K562 (cell line): ENCODE data around the gene ETV7. TPM values are rescaled to one million over a fixed set of nuclear protein-coding genes. Genes with fewer than 3 reads are reported as not detected.

Experiments
- GTF2A2 ChIP-seq: IDR thresholded peaks from 2 replicates; pipeline ENCODE4 v1.6.1; 2016; ENCODE audit warnings: mild to moderate bottlenecking, missing genetic modification characterization, missing compliant biosample characterization
- KDM5B ChIP-seq: fragments of 200-600 bp; sonication (generic); IDR thresholded peaks from 2 replicates; pipeline ENCODE4 v1.6.1; 2012; ENCODE audit warnings: low read depth, mild to moderate bottlenecking, moderate library complexity, low read length, control low read depth, inconsistent platforms; ENCODE audit not compliant: insufficient replicate concordance
- L3MBTL2 ChIP-seq: fragments of 450-650 bp; IDR thresholded peaks from 2 replicates; pipeline ENCODE4 v1.6.1; 2016; ENCODE audit warnings: mild to moderate bottlenecking, moderate library complexity
- TAF1 ChIP-seq: IDR thresholded peaks from 2 replicates; pipeline ENCODE4 v1.6.1; 2011; ENCODE audit warnings: mild to moderate bottlenecking, low read length, moderate library complexity; ENCODE audit not compliant: insufficient read depth, control insufficient read depth, severe bottlenecking; ENCODE audit errors: extremely low read depth
- TGIF2 ChIP-seq: sonication (generic); formaldehyde crosslinking; IDR thresholded peaks from 2 replicates; pipeline ENCODE4 v1.8.1; 2022; ENCODE audit warnings: mild to moderate bottlenecking, missing genetic modification reagents, moderate library complexity
- ZNF318 ChIP-seq, 2 experiments: fragments of 450-650 bp; IDR thresholded peaks; 2 replicates each; pipeline ENCODE4 v1.6.1; 2016; ENCODE audit warnings: mild to moderate bottlenecking in 2 of 2, borderline replicate concordance in 1 of 2, low read depth in 1 of 2, moderate library complexity in 1 of 2
- ZNF347 ChIP-seq: fragments of 450-650 bp; formaldehyde crosslinking; IDR thresholded peaks from 2 replicates; pipeline ENCODE4 v1.4.0; 2020; ENCODE audit warnings: low read depth, mild to moderate bottlenecking, moderate library complexity
- ZNF407 ChIP-seq: fragments of 450-650 bp; IDR thresholded peaks from 2 replicates; pipeline ENCODE4 v1.6.1; 2016; ENCODE audit warnings: low read depth
- ZNF699 ChIP-seq: fragments of 250-450 bp; sonication (Bioruptor Pico); IDR thresholded peaks from 2 replicates; pipeline ENCODE4 v1.8.0; 2021; ENCODE audit warnings: mild to moderate bottlenecking, moderate library complexity; ENCODE audit not compliant: insufficient replicate concordance
- polyA plus RNA-seq, 8 experiments: library from polyadenylated mRNA; depleted of rRNA in 4 of 8; stranded (reverse) in 5 of 8; unstranded in 3 of 8; fragments of >200 nt; fragmentation: Nextera tagmentation in 2 of 8; fragmentation: Illumina TruSeq in 1 of 8; extraction: Ambion mirVana in 2 of 8; extraction: Trizol in 1 of 8; gene quantifications; 2 replicates each; pipeline versions ENCODE4 v1.2.1 to v1.2.3, GENCODE V29; 2011 to 2014; ENCODE audit warnings: inconsistent platforms in 1 of 8, missing spikeins in 1 of 8
- total RNA-seq, 7 experiments: library from RNA; depleted of rRNA in 6 of 7; stranded (reverse); fragments of >200 nt in 6 of 7; fragmentation: Illumina TruSeq in 2 of 7; extraction: Trizol in 2 of 7; gene quantifications; 2 replicates each; pipeline versions ENCODE4 v1.2.1 to v1.2.3, GENCODE V29; 2011 to 2021; ENCODE audit warnings: low replicate concordance in 1 of 7

Gene ETV7
- total and polyA plus RNA-seq, 9 of the 15 experiments (the other 6 are each of a cell fraction or from before 2014, with no cell fraction given), result 0.07 to 0.22 (median 0.14) TPM; not detected in 3

- TF ChIP-seq ZNF318 (IDR thresholded peaks at IDR 0.05; ENCODE audit: borderline replicate concordance in 1 of 2, low read depth in 1 of 2) (peak in 1 of 2 experiments; percentile 91; a peak in 2 of 4 replicates), ZNF347 (CRISPR knock-in tag) (no peak), TGIF2 (CRISPR knock-in tag) (no peak), ZNF699 (CRISPR knock-in tag) (no peak), ZNF407 (no peak), TAF1 (no peak), GTF2A2 (tag) (no peak), L3MBTL2 (peak; percentile 98), KDM5B (no peak)
These were observed 36.5 kb downstream of the ETV7 start (continued) for GRCh38 chr6:36350681-36351571.
